KOPT-K1 (cell line): ENCODE results near the gene TMPRSS9.

Experiments used
- H3K27ac ChIP-seq: fragments of 200-600 bp; sonication (generic); 2 replicates; pipeline ENCODE4 v1.5.1; 2016; ENCODE audit warnings: antibody characterized with exemption, mild to moderate bottlenecking, low read depth, low read length; ENCODE audit not compliant: poor library complexity, severe bottlenecking
- H3K36me3 ChIP-seq: fragments of 200-600 bp; sonication (generic); 2 replicates; pipeline ENCODE4 v1.5.1; 2017; ENCODE audit warnings: antibody characterized with exemption, mild to moderate bottlenecking, low read length, moderate library complexity; ENCODE audit not compliant: insufficient read depth
- H3K9me3 ChIP-seq: fragments of 200-600 bp; sonication (generic); 2 replicates; pipeline ENCODE4 v1.5.1; 2017; ENCODE audit warnings: antibody characterized with exemption, low read length, mild to moderate bottlenecking; ENCODE audit not compliant: insufficient read depth, poor library complexity, severe bottlenecking

Gene TMPRSS9

DNA sequence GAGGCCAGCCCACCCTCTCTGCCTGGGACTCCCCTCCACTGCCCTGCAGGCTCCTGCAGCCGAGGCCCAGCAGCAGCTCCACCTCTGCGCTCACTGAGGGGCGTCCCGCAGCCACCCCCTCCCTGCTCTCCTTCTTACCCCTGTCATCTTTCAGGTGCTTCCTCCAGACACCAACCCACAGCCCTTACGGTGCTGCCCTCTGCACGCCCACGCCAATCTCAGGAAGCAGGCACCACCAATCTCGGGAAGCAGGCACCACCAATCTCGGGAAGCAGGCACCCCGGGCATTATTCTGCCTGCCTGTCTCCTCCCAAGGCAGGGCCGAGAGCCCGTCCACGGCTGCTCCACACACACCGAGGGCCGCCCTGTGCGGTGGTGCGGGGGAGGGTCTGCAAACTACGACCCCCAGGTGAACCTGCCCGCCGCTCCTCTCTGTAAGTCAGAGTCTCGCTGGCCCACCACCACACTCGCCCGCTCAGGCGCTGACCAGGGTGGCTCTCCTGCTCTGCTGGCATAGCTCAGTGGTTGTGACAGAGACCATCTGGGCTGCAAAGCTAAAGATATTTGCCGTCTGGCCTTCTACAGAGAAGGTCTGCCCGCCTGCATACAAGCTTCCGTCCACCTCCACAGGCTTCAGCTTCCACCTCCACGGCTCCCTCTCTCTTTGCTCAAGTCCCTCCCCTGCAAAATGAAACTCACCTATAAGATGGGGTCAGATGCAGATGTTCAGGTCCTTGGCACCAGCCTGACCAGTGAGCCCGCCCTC lies 34.6 kb upstream of the TMPRSS9 start:
- no peak overlapping the region for H3K27ac ChIP-seq
- H3K36me3 ChIP-seq: peaks cover 61% of the 10 kb centered on the region
- H3K9me3 ChIP-seq: no peaks in the 10 kb centered on the region

GRCh38 chr19:2326699-2327360 lies 33.2 kb upstream of the TMPRSS9 start:
- Histone ChIP-seq H3K9me3 (no peaks in the 10 kb centered on the region), H3K36me3 (peaks cover 48% of the 10 kb centered on the region), H3K27ac (peak overlapping the region; percentile 94)

DNA sequence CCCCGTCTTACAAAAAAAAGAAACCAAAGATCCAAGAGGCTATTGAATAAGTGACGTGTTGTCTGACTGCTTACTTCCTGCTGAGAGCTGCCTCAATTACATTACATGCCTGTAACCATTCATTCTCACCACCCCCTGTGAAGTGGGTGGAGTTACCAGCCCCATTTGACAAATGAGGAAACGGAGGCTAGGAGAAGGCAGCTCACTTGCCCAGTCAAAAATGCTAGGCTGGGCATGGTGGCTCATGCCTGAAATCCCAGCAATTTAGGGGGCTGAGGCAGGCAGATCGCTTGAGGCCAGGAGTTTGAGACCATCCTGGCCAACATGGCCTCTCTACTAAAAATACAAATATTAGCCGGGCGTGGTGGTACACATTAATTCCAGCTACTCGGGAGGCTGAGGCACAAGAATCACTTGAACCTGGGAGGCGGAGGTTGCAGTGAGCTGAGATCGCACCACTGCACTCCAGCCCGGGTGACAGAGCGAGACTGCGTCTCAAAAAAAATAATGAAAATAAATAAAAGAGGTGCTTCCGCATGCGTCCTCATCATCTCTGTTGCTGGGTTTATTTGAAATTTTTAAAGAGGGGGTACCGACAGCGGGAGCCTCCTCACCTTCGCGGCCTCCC lies 32.2 kb upstream of the TMPRSS9 start:
- H3K9me3 ChIP-seq: no peaks in the 10 kb centered on the region
- peak overlapping the region; percentile 94 for H3K27ac ChIP-seq
- H3K36me3 ChIP-seq: peaks cover 40% of the 10 kb centered on the region

- Histone ChIP-seq H3K36me3 (peaks cover 35% of the 10 kb centered on the region), H3K27ac (peak within 1 kb of the TSS; percentile 94), H3K9me3 (no peaks in the 10 kb centered on the region)
These were observed 31.5 kb upstream of the TMPRSS9 start, which contains the start of the genes LSM7 and SPPL2B for GRCh38 chr19:2328401-2329148. Gene LSM7 (minus strand): TSS chr19:2328586. CDS start chr19:2328566, 20 bp downstream. Gene SPPL2B (plus strand): TSS chr19:2328684. CDS start chr19:2328710, 26 bp downstream.

DNA sequence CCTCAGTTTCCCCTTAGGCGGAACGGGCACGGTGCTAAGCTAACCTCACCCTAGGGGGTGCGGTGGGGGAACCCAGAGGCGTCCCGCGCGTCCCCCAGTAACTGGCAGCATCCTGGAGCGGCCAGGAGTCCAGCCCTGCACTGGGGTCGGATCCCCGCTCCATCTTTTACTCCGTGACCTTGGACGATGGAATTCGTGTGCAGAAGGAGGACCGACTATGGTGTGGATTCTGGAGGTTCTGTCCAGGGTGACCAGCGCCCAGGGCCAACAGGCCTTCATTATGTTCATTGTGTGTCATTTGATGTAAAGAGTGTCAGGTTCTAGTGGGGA lies 31.0 kb upstream of the TMPRSS9 start:
- peaks cover 29% of the 10 kb centered on the region for H3K36me3 ChIP-seq
- H3K27ac ChIP-seq: peak overlapping the region; percentile 94
- H3K9me3 ChIP-seq: no peaks in the 10 kb centered on the region

- Histone ChIP-seq H3K27ac (peak overlapping the region; percentile 94), H3K9me3 (no peaks in the 10 kb centered on the region), H3K36me3 (peaks cover 27% of the 10 kb centered on the region)
These were observed 30.6 kb upstream of the TMPRSS9 start for GRCh38 chr19:2329501-2329916.

DNA sequence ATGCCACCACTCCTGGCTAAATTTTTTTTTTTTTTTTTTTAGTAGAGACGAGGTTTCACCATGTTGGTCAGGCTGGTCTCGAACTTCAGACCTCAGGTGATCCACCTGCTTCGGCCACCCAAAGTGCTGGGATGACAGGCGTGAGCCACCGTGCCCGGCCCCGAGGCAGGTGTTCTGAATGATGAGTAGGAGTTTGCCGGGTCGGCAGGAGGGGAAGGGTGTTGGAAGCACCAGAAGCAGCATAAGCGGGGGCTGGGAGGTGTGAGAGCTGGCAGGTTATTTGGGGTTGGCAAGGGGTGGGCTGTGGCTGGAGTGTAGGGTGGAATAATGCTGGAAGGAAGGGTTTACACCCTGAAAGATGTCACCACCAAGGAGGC lies 29.8 kb upstream of the TMPRSS9 start:
- Histone ChIP-seq H3K9me3 (no peaks in the 10 kb centered on the region), H3K36me3 (peaks cover 23% of the 10 kb centered on the region), H3K27ac (no peak overlapping the region)

GRCh38 chr19:2330632-2331284 lies 29.3 kb upstream of the TMPRSS9 start:
- H3K36me3 ChIP-seq: peaks cover 18% of the 10 kb centered on the region
- H3K27ac ChIP-seq: no peak overlapping the region
- H3K9me3 ChIP-seq: no peaks in the 10 kb centered on the region

DNA sequence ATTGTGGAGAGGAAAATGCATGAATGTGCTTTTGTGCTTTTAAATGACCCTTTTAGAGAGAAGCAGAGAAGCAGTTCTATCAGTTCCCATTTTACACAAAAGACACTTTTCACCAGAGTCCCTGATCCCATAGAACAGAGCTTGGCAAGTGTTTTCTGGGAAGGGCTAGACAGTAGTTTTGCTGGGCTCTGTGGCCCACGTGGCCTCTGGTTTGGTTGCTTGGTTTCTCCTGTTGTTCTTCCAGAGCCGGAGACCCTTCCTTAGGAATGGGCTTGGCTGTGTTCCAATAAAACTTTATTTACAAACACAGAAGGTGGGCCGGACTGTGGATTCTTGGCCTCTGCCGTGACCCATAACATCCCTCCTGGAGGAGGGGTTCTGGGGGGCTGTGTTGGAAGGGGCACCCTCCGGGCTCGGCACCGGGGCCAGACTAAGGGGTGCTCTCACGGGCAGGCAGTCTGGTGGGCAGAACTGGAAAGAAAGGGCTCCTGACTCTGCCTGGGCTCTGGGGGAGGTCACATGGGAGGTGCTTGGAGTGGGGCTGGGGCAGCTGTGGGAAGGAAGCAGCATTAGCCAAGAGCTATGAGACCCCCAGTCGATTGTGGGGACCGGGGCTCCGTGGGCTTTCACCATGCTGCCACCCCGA lies 28.3 kb upstream of the TMPRSS9 start:
- Histone ChIP-seq H3K27ac (no peak overlapping the region), H3K9me3 (no peaks in the 10 kb centered on the region), H3K36me3 (peaks cover 8% of the 10 kb centered on the region; the same call in 1 of the 2 replicates)

DNA sequence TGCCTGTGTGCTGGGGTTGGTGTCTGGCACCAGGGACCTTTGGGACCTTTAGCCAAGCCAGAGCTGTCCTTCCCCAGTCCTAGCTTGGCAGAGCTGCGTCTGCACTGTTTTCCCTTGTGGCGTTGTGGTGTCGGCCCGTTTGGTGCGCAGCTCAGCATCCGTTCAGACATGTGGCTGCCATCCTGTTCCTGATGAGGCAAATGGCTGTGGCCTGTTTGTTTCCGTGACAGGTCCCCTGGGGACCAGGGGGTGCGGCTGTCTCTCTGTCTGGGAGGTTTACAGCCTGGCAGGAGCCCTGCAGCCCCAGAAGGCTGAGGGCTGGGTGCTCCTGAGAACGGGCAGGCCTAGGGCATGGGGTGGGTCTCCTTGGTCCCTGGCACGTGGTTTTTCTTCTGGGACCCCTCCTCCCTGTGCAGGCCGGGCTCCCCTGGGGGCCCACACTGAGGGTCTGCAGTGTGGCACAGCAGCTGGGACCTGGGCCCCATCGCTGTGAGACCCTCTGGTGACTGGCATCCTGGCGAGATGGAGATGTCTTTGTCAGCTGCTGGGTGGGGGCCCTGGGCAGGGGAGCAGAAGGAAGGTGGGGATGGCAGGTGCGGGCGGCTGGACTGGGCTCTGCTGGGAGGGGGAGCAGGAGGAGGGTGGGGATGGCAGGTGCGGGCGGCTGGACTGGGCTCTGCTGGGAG lies 27.6 kb upstream of the TMPRSS9 start:
- peaks cover 5% of the 10 kb centered on the region; the same call in 1 of the 2 replicates for H3K36me3 ChIP-seq
- no peaks in the 10 kb centered on the region for H3K9me3 ChIP-seq
- H3K27ac ChIP-seq: no peak overlapping the region

GRCh38 chr19:2333027-2333806 lies 26.8 kb upstream of the TMPRSS9 start:
- peaks cover 5% of the 10 kb centered on the region; the same call in 1 of the 2 replicates for H3K36me3 ChIP-seq
- H3K9me3 ChIP-seq: no peaks in the 10 kb centered on the region
- no peak overlapping the region for H3K27ac ChIP-seq

DNA sequence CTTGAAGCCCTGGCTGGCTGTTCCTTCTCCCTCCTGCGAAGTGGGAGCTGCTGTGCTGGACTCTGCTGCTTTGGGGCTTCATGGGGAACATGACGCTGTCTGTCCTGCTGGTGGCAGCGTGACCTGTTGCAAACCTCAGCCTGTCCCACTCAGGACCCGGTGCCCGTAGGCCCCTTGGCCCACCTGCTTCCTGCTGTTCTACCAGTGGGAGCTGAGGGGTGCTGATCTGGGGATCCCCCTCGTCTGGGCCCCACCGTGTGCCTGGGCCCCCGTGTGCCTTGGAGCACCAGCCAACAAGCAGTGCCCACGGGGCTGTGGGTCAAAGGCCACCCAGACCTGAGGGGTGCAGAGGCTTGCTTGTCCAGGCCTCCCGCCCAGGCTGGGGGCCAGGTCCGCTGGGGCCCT lies 26.3 kb upstream of the TMPRSS9 start:
- Histone ChIP-seq H3K9me3 (no peaks in the 10 kb centered on the region), H3K27ac (no peak overlapping the region), H3K36me3 (peaks cover 5% of the 10 kb centered on the region; the same call in 1 of the 2 replicates)

DNA sequence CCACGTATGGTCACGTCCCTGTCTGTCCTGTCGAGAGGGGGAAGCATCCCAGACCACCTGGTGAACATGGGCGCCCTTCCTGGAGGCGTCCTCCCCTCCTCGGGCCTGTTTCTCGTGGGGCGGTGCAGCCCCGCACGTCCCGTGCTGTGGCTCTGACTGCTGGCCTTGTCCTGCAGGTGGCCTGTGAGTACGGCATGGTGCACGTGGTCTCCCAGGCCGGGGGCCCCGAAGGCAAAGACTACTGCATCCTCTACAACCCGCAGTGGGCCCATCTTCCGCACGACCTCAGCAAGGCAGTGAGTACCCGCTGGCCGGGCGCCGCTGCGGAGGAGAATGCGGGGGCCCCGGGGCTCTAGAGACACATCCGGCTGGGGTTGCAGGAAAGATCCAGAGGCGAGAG lies 25.6 kb upstream of the TMPRSS9 start:
- no peaks in the 10 kb centered on the region for H3K9me3 ChIP-seq
- peaks cover 7% of the 10 kb centered on the region; the same call in 1 of the 2 replicates for H3K36me3 ChIP-seq
- no peak overlapping the region for H3K27ac ChIP-seq
